ENCODE measurements around the gene CCS.
A peak's percentile ranks its signal among the peaks of the same experiment; 100 is the strongest.
"Not testable (repeated sequence)": the region's sequence is repeated elsewhere in the genome, so short reads cannot be mapped to it uniquely, and the experiment has no call there.

Gene CCS, protein sequence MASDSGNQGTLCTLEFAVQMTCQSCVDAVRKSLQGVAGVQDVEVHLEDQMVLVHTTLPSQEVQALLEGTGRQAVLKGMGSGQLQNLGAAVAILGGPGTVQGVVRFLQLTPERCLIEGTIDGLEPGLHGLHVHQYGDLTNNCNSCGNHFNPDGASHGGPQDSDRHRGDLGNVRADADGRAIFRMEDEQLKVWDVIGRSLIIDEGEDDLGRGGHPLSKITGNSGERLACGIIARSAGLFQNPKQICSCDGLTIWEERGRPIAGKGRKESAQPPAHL

DNA sequence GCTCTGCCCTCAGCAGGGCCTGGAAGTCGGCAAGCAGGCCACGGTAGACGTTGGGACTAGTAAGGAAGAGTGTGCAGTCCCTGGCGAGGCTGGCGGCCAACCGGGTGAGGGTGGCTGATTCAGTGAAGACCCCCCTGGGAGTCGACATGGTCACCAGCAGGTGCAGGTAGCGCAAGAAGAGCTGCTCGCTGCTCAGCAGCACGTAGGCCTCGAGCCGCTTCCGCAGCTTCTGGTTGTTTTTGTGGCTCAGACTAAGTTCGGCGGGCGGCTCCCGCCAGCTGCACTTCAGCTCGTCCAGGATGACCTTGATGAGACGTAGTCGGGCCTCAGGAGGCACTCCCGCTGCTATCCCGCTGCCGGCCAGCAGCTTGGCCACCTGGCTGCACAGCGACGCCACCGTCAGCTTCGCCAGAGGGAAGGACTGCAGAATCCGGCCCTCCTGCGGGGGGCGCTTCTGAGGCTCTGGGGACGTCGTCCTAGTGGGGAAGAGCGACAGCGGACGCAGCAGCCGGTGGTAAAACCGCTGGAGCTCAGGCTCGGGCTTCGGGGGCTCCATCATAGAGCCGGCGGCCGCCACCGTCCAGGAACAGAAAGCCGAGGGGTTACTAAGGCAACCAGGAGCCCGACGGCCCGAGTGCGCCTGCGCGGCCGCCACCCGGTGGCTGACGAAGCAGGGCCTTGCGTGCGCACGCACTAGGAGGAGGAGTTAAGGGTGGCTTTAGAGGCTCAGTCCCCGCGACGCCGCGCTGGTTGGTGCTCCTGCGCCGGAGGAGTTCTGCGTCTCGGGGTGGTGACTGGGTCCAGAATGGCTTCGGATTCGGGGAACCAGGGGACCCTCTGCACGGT, at the start of gene CCS, which contains the start of gene CCDC87:
Gene CCS (plus strand): TSS at position 729 of the 846 bp plus-strand sequence. CDS start 77 bp downstream, at position 806.
Gene CCDC87 (minus strand): TSS at position 607 of the 846 bp plus-strand sequence. CDS start 48 bp downstream, at position 559.
- DNase-seq, result peak; percentile 81

DNA sequence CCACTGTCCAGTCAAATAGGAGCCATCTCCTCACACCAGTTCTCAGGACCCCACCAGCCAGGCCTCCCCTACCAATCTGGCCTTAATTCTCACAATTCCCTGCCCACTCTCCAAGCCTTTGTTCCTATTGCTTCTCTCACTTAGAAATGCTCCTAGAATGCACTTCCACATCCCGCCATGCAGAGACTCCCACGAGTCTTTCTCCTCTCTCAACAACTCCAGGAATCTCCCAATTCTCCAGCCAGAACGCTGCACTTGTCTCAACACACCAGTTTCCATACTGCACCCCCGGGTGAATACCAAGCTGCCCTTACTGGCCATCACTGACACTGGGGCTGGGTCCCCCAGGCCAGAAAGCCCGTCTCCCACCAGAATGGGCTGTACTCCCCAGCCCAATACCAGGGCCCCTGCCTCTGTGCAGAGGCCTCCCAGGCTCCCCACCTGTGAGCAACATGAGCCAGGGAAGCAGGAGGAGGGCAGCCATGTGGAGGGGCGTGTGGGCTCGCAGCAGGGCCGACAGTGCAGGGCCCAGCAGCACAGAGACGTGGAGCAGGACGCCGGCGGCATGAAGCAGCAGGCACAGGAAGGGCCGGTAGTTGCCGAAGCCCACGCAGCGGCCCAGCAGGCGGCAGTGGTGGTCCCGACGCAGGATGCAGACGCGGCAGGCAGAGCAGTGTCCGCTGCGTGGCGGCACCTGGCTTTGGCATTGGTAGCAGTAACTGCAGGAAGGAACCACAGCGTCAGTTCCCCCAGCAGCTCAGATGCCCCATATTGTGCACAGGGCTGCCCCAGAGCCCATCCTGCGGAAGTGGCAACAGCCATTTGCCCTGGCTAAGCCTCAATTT, 49.5 kb upstream of the CCS start:
- no peak for DNase-seq

DNA sequence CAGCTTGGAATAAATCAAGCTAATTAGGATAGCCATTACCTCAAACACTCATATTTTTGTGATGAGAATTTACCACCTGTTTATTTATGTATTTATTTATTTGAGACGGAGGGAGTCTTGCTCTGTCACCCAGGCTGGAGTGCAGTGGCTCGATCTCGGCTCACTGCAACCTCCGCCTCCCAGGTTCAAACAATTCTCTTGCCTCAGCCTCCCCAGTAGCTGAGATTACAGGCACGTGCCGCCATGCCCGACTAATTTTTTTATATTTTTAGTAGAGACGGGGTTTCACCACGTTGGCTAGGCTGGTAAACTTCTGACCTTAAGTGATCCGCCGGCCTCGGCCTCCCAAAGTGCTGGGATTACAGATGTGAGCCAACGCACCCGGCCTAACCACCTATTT, 48.0 kb upstream of the CCS start:
- not testable (repeated sequence) for DNase-seq

DNA sequence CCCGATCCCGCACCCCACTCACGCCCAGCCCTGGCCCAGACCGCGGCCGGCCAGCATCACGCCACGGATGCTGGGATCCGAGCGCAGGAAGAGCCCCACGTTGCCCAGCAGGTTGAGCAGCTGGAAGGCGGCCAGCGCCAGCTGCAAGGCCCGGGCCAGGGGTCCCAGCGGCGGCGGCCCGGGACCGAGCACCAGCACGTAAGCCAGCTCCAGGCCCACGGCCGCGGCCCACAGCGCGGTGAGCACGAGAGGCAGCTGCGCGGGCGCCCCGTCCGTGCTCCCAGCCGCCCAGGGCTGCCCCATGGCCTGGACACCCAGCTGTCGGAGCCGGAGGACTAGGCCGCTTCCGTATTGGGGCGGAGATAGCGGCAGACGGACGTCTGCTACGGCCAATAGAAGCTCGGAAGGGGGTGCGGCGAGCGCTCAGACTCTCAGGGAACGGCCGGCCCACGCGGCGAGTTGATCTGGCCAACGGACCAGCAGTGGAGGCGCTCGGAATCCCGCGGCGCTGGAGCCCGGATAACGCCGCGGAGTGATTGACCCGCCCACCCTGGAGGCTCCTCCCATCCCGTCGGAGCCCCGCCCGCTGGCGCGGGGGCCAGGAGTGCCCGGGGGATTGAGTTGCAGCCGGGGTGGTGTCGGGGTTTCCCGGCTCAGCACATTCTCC, 47.2 kb upstream of the CCS start, which contains the start of gene ZDHHC24:
Gene ZDHHC24 (minus strand): TSS at position 348 of the 667 bp plus-strand sequence. CDS start 45 bp downstream, at position 303.
- peak; percentile 85 for DNase-seq

DNA sequence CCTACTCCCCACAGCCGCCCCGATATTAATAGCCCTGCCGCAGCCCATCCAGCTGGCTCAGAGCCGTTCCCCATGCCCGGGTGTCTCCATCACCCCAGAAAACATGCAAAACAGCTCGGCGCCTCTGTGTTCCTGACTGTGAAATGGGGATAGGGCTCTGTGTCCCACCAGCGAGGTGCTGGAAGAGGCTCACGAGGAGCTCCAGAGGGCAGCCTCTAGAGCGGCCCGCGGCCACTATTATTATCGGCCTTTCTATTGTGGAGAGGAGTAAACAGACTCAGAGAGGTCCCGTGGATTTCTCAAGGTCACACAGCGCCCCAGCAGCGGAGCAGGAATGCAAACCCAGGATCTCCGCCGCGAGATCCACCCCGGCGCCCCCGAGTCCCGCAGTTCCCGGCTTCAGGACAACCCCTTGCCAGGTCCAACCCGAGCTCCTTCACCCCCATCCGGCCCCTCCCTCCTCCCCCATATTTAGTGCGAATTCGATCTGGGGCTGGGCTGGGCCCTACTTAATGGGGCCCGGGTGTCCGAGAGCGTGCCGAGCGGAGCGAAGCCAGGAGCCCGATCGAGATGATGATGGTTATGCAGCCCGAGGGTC, 46.5 kb upstream of the CCS start, which contains the start of gene ACTN3:
Gene ACTN3 (plus strand): TSS at position 536 of the 598 bp plus-strand sequence. CDS start 35 bp downstream, at position 571.
- no peak for DNase-seq

DNA sequence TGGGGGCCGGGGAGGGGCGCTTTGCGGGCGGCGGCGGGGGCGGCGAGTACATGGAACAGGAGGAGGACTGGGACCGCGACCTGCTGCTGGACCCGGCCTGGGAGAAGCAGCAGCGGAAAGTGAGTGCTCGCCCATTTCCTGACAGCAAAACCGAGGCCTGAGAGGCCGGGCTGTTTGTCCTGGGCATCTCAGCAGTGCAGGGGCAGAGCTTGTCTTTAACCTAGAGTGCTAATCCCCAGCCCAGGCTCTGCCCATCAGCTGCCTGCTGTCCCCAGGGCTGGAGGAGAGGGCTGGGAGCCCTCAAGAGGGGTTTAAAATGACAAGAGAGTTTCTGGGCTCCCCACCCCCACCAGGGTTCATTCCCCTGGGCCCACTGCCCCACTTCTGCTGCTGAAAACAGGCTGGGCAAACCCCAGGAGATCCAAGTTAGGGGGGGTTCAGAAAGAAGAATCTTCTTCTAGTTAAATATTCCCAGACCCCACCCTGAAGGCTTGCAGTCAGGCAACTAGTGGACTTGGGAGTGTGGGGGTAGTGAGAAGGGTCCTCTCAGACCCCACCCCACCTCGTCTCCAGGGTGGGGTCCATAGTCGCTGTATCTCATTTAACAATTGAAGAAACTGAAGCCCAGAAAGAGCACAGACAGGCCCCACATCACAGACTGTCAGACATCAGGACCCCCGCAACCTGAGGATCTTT, 45.9 kb upstream of the CCS start:
- no peak for DNase-seq

DNA sequence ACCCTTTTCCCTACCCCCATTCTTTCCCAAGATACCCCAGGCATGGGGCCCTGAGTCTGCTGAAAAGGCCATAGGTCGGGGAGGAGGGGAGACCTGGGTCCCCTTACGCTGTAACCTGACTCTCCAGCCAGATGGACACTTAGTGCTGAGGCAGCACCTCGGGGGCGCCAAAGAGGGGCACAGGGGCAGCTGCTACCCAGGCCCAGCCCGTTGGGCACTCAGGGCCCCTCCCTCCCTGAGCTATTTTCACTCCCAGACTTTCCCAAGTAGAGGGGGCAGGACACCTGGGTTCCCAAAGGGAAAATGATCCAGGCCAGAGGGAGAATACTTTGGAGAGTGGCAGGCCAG, 45.3 kb upstream of the CCS start:
- no peak for DNase-seq

DNA sequence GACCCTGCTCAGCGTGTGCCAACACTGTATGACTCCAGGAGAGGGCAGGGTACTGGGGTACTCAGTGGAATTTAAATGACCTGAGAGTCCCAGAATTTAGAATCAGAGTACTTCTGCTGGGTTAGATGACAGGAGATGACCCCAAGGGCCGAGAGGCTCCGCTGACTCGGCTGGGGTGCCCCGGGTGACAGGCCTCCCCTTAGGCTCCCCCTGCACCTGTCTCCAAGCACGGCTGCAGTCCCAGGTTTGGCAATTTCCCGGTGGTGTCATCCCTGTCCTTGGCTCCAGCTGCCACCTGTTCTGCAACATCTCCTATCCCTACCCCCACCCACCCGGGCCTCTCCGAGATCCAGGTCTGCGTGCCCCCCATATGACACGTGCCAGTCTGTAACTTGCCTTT, 44.9 kb upstream of the CCS start:
- no peak for DNase-seq

DNA sequence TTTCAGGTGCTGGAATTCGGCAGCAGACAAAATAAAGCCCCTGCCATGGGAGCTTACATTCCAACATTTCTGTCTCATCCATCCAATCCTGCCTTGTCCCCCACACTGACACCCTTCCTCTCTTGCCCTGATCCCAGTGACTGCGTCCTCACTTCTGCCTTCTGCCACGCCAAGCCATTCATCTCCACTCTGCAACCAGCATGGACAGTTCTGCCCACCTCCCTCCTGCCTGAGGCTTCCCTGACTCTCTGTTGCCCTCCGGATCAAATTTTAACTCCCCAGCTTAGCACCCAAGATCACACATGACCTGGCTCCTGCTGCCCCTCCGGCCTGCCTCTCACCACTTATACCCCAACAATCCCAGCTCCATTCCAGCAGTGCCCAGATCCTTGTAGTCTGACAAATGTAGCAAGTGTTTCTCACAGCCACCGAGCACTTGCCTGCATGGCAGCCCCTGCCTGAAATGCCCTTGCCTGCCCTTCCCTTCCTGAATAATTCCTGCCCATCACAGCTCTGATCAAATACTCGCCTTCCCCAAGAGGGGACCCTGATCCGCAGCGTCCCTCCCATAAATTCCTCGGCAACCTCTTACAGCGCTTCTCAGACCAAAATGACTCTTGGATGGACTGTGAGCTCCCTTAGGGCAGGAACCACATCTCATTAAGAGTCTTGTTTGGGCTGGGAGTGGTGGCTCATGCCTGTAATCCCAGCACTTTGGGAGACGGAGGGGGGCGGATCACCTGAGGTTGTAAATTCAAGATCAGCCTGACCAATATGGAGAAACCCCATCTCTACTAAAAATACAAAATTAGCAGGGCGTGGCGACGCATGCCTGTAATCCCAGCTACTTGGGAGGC, 44.0 kb upstream of the CCS start:
- no peak for DNase-seq

DNA sequence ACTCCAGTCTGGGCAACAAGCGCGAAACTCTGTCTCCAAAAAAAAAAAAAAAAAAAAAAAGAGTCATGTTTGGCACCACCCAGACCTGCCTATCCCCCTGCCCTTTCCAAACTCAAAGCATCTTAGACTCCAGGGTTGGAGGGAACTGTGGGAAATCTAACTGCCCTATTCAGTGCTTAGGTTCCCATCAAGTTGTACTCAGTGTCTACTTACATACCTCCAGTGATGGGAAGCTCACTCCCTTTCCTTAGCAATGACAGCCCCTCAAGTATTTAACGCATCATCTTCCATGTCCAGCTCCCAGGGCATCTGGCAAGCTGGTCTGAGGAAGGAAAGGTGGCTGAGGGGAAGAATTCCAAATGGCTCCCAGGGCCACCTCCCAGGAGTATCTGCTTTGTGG, 43.3 kb upstream of the CCS start:
- no peak for DNase-seq

DNA sequence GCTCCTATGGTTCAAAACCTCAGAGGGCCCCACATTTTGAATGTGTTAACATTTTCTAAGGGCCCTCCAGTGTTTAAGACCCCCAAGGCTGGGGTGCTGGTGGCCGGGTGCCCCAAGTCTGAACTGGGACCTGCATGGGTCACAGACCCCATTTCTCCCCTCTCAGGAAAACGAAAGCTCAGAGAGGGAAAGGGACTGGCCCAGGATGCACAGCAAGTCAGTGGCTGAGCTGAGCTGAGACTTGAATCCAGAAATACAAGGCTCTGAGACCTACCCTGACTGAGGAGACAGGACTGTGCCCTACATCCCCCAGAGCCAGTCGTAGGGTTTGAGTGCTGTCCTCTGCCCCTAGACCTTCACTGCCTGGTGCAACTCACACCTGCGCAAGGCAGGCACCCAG, 42.1 kb upstream of the CCS start:
- DNase-seq, result no peak

DNA sequence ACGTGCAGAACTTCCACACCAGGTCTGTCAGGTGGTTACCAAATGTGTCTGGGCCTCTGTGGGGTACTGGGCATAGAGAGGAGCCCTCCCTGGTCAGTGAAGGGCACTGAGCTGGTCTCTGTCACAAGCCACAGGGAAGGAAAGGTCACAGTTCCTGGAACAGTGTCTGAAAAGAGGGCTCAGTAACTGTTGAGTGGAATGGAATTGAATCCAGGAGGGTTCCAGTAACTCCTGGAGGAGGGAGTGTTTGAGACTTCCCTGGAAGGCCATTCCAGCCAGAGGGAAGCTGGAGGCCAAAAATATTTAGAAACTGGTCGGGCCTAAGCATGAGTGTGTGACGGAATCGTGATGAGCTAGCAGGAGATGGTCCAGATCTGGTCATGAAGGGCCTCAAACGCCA, 38.4 kb upstream of the CCS start:
- no peak for DNase-seq

DNA sequence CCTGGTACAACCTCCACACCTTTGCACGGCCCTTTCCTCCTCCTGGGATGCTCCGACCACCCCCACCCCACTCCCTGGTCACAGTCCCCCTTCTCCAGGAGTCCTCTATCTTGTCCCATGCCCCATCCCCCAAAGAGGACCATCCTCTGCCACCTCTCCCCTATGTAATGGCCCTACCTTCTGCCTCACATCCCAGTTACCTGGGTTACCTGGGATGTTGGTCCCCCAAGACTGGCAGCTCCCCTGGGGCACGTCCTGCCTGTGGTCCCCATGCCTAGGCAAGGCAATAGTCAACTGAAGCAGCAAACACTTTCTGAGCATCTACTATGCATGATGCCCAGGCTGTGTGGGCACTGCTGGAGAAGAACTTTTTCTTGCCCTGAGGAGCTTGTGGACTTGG, 37.6 kb upstream of the CCS start:
- DNase-seq, result no peak

DNA sequence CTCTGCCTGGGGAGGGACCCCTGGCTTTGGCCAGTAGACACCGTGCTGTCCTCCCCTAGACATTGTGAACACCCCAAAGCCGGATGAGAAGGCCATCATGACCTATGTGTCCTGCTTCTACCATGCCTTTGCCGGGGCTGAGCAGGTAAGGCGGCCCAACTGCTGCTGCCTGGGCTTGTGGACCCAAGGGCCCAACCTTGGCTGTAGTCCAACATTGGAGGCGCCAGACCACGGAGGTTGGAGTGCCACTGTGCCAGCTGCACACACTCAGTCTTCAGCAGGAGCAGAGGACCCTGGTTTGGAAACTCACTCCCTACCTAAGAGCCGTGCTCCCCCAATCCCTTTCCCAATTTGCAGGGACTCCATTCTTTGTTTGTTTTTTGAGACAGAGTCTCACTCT, 36.9 kb upstream of the CCS start:
- DNase-seq, result no peak

DNA sequence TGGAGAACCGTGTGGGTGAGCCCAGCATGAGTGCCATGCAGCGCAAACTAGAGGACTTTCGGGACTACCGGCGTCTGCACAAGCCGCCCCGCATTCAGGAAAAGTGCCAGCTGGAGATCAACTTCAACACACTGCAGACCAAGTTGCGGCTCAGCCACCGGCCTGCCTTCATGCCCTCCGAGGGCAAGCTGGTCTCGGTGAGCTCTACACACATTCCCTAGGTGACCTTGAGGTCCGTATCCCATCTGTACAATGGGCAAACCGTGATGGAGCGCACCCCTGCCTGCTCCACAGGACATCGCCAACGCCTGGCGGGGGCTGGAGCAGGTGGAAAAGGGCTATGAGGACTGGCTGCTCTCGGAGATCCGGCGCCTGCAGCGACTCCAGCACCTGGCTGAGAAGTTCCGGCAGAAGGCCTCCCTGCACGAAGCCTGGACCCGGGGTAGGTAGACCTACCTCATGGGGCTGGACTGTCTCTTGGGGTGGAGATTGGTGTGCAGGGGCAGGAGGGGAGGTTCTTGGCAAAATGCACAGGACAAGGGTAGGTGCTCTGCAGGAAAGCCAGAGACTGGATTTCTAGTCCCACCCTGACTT, 35.2 kb upstream of the CCS start:
- DNase-seq, result no peak

DNA sequence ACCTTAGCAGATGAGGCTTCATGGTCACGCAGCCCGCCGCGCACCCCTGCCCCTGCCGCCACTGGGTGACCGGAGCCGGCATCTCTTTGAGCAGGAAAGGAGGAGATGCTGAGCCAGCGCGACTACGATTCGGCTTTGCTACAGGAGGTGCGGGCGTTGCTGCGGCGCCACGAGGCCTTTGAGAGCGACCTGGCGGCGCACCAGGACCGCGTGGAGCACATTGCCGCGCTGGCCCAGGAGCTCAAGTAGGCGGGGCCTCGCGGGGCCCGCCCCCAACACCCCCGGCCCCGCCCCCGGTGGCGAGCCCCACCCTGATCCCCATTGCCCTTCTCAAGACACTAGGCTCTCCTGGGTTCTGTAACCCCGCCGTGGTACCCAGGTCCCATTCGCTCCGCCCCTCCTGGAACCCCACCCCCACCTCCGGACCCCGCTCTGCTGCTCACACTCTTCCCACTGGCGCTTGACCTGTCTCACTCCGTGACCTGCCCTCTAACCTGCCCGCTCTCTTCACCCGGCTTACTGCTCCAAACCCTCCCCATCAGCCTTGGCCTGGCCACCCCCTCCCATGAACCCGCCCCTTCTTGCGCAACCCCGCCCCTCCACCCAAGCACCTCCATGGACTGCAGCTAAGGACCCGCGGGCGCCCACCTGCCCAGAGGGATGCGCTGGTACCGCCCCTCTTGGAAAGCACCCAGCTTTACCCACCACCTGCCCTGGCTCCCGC, 33.7 kb upstream of the CCS start:
- DNase-seq, result no peak

DNA sequence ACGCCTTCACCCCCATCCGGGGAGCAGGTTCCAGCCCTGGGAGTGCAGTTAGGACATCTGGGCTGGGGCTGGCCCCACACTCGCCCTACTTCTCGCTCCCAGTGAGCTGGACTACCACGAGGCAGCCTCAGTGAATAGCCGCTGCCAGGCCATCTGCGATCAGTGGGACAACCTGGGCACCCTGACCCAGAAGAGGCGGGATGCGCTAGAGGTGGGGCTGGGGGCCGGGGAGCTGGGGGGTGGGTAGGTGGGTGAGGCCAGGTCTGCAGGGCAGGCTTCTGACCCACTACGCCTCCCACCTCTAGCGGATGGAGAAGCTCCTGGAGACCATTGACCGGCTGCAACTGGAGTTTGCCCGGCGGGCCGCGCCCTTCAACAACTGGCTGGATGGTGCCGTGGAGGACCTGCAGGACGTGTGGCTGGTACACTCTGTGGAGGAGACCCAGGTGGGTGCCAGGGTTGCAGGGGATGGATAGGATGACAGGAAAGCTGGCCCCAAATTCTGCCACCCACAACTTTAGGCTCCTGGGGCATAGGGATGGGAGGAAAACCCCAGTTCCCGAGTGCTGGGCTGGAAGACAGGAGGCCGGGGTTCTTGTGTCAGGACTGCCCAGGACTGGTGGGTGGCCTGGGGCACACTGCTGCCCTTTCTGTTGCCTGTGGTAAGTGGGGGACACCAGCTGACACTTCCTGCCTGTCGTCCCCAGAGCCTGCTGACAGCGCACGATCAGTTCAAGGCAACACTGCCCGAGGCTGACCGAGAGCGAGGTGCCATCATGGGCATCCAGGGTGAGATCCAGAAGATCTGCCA, 32.9 kb upstream of the CCS start:
- DNase-seq, result no peak

DNA sequence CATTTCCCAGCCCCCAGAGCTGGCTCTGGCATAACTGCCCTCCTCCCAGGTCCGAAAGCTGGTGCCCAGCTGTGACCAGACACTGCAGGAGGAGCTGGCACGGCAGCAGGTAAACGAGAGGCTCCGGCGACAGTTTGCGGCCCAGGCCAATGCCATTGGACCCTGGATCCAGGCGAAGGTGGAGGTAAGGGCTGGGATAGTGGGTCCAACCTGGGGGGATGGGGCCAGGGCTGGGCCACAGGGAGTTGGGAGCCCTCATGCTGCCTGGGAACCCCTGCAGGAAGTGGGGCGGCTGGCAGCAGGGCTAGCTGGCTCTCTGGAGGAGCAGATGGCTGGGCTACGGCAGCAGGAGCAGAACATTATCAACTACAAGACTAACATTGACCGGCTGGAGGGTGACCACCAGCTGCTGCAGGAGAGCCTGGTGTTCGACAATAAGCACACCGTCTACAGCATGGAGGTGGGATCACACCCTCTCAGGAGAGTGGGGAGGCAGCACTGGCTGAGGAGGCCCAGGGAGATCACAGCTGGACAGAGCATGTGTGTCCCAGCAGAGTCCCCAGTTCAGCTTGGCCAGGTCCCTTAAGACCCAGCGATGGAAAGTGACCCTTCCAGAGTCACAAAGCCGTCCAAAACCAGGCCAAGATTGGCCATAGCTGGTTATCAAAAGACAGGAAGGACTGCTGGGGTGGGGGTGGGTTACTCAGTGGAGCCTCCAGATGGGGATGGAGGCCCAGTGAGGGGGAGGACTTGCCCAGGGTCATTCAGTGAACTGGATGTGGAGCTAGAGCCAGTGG, 31.6 kb upstream of the CCS start:
- DNase-seq, result peak; percentile 52
